ENCODE data around the gene IP6K2. TPM values are rescaled to one million over a fixed set of nuclear protein-coding genes. Genes with fewer than 3 reads are reported as not detected.

The IP6K2 gene
- total and polyA plus RNA-seq, 2 donors from 2014 or later: 69.4 to 112 TPM

DNA sequence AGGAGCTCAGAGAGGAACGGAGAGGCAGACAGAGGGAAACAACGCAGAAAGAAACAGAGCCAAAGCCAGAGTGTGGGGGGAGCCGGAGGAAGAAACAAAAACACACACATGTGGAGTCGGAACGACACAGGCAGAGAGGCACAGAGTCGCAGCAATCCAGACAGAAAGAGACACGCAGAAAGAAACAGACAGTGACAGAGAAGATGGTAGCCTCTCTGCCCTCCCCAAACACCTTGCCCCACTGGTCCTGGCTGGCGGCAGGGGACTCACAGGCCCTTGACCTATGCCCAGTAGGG lies 33.0 kb downstream of the IP6K2 start:
- intact Hi-C loops (cut with DNase I): no loop called here
- no peak for FAIRE-seq

DNA sequence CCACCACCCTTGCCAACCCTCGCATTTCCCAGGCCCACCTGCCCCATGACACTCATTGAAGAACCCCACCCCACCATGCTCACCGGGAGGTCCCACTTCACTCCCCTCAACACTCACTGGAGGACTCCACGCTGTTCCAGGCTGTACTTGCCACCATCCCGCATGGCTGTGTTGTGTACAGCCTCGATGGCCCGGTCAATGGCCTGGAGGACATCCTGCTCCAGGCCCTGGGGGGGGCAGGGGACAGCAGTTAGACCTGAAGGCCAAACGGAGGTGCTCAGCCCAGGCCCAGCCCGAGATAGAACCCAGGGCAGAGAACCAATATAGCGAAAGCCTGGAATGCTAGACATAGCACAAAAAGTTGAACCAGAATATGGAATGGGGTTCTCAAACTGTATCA lies 34.2 kb downstream of the IP6K2 start:
- intact Hi-C loops (cut with DNase I): no loop called here
- DNase-seq: no peak
- TF ChIP-seq, protein P1, sequence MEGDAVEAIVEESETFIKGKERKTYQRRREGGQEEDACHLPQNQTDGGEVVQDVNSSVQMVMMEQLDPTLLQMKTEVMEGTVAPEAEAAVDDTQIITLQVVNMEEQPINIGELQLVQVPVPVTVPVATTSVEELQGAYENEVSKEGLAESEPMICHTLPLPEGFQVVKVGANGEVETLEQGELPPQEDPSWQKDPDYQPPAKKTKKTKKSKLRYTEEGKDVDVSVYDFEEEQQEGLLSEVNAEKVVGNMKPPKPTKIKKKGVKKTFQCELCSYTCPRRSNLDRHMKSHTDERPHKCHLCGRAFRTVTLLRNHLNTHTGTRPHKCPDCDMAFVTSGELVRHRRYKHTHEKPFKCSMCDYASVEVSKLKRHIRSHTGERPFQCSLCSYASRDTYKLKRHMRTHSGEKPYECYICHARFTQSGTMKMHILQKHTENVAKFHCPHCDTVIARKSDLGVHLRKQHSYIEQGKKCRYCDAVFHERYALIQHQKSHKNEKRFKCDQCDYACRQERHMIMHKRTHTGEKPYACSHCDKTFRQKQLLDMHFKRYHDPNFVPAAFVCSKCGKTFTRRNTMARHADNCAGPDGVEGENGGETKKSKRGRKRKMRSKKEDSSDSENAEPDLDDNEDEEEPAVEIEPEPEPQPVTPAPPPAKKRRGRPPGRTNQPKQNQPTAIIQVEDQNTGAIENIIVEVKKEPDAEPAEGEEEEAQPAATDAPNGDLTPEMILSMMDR (IDR thresholded peaks at IDR 0.05; ENCODE audit: borderline replicate concordance, extremely low read depth, insufficient read depth): no peak
- no peak overlapping the region for H3K4me3 ChIP-seq (ENCODE audit: low read length in 3 of 3)
- H3K4me1 ChIP-seq (ENCODE audit: control insufficient read depth in 2 of 3, insufficient read depth in 2 of 3, low read depth in 1 of 3, low read length in 3 of 3): peaks cover 0 to 23% (median 13%) of the 10 kb centered on the region in 3 donors
- no peak overlapping the region for H3K9ac ChIP-seq (ENCODE audit: low read length in 3 of 3)
- H3K27me3 ChIP-seq (ENCODE audit: control insufficient read depth, insufficient read depth, low read length): no peaks in the 10 kb centered on the region
- FAIRE-seq: no peak
- H3K27ac ChIP-seq (ENCODE audit: low read depth in 2 of 2, low read length in 2 of 2): no peak overlapping the region
- peaks cover under 1 to 34% (median 22%) of the 10 kb centered on the region in 3 donors for H3K36me3 ChIP-seq (ENCODE audit: control insufficient read depth in 2 of 3, insufficient read depth in 3 of 3, low read length in 3 of 3)
- no peaks in the 10 kb centered on the region for H3K9me3 ChIP-seq (ENCODE audit: control insufficient read depth in 2 of 3, insufficient read depth in 1 of 3, low read length in 3 of 3)

More for the DNA sequence above, 33.0 kb downstream of the IP6K2 start:
- no peaks in the 10 kb centered on the region for H3K9me3 ChIP-seq (ENCODE audit: control insufficient read depth in 2 of 3, insufficient read depth in 1 of 3, low read length in 3 of 3)
- peak overlapping the region in 2 of 3 donors; percentile 56 to 86 for H3K4me3 ChIP-seq (ENCODE audit: low read length in 3 of 3)
- H3K27me3 ChIP-seq (ENCODE audit: control insufficient read depth, insufficient read depth, low read length): no peaks in the 10 kb centered on the region
- H3K4me1 ChIP-seq (ENCODE audit: control insufficient read depth in 2 of 3, insufficient read depth in 2 of 3, low read depth in 1 of 3, low read length in 3 of 3): peaks cover 0 to 23% (median 13%) of the 10 kb centered on the region in 3 donors
- TF ChIP-seq, protein P1 (IDR thresholded peaks at IDR 0.05; ENCODE audit: borderline replicate concordance, extremely low read depth, insufficient read depth): no peak
- H3K9ac ChIP-seq (ENCODE audit: low read length in 3 of 3): peak overlapping the region in 2 of 3 donors; percentile 39 to 53
- H3K36me3 ChIP-seq (ENCODE audit: control insufficient read depth in 2 of 3, insufficient read depth in 3 of 3, low read length in 3 of 3): peaks cover 8 to 37% (median 33%) of the 10 kb centered on the region in 3 donors
- H3K27ac ChIP-seq (ENCODE audit: low read depth in 2 of 2, low read length in 2 of 2): peak overlapping the region; percentile 36 to 57
- no peak for DNase-seq

DNA sequence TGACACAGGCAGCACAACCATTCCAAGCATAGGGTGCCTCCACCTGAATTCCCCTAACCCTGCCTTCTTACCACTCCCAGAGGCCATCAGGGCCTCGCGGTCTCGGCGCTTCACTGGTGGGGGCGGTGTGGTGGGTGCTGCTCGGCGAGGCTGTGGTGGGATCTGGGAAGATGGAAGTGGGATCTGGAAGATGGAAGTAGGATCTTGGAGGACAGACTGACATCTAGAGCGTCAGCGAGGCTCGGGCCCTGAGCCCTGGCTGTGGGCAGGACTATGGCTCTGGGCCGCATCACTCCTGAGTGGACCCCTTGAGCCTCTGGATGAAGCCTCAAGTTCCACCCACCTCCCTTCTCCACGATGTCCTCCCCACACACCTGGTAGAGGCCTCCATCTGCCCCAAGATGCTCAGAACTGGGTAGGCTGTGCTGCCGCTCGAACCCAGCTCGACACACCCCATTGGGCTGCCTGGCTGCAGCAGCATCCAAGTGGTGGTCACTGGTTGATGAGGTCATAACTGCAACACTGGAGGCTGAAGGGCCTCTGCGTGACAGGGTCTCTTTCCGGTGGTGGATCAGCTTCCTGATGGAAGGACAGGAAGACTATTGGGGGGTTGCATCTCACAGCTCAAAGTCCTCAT lies 34.9 kb downstream of the IP6K2 start:
- FAIRE-seq (no peak), DNase-seq (no peak)
- Histone ChIP-seq H3K27me3 (ENCODE audit: control insufficient read depth, insufficient read depth, low read length) (no peaks in the 10 kb centered on the region), H3K27ac (ENCODE audit: low read depth in 2 of 2, low read length in 2 of 2) (no peak overlapping the region), H3K9me3 (ENCODE audit: control insufficient read depth in 2 of 3, insufficient read depth in 1 of 3, low read length in 3 of 3) (no peaks in the 10 kb centered on the region), H3K4me3 (ENCODE audit: low read length in 3 of 3) (no peak overlapping the region), H3K9ac (ENCODE audit: low read length in 3 of 3) (no peak overlapping the region), H3K4me1 (ENCODE audit: control insufficient read depth in 2 of 3, insufficient read depth in 2 of 3, low read depth in 1 of 3, low read length in 3 of 3) (peaks cover 0 to 23% (median 13%) of the 10 kb centered on the region in 3 donors), H3K36me3 (ENCODE audit: control insufficient read depth in 2 of 3, insufficient read depth in 3 of 3, low read length in 3 of 3) (peaks cover 0 to 29% (median 19%) of the 10 kb centered on the region in 3 donors)
- intact Hi-C loops (cut with DNase I): no loop called here
- TF ChIP-seq, protein P1 (IDR thresholded peaks at IDR 0.05; ENCODE audit: borderline replicate concordance, extremely low read depth, insufficient read depth): no peak

DNA sequence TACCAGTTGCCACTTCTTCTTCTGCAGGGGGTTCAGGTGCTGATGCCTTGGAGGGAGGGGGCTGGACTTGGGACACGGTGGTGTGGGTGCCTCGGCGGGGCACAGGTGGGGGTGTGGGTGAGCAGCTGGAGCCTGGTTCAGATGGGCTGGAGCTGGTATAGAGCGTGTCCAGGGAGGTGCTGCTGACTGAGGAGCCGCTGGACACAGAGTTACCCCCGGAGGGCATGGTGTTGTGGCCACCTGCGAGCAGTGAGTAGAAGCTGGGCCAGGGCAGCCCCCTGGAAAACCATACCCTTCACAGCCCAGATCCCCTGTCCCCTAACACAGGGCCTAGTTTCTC lies 35.5 kb downstream of the IP6K2 start:
- peaks cover 0 to 29% (median 19%) of the 10 kb centered on the region in 3 donors for H3K36me3 ChIP-seq (ENCODE audit: control insufficient read depth in 2 of 3, insufficient read depth in 3 of 3, low read length in 3 of 3)
- intact Hi-C loops (cut with DNase I): no loop called here
- H3K9ac ChIP-seq (ENCODE audit: low read length in 3 of 3): no peak overlapping the region
- H3K27me3 ChIP-seq (ENCODE audit: control insufficient read depth, insufficient read depth, low read length): no peaks in the 10 kb centered on the region
- DNase-seq (no peak), FAIRE-seq (no peak)
- TF ChIP-seq, protein P1 (IDR thresholded peaks at IDR 0.05; ENCODE audit: borderline replicate concordance, extremely low read depth, insufficient read depth): no peak
- H3K4me3 ChIP-seq (ENCODE audit: low read length in 3 of 3): no peak overlapping the region
- no peak overlapping the region for H3K27ac ChIP-seq (ENCODE audit: low read depth in 2 of 2, low read length in 2 of 2)
- H3K4me1 ChIP-seq (ENCODE audit: control insufficient read depth in 2 of 3, insufficient read depth in 2 of 3, low read depth in 1 of 3, low read length in 3 of 3): peaks cover 0 to 23% (median 11%) of the 10 kb centered on the region in 3 donors
- no peaks in the 10 kb centered on the region for H3K9me3 ChIP-seq (ENCODE audit: control insufficient read depth in 2 of 3, insufficient read depth in 1 of 3, low read length in 3 of 3)

All from kidney (tissue), 14 donors.